ENCODE results near the gene SPACA7.

SPACA7 gene, protein sequence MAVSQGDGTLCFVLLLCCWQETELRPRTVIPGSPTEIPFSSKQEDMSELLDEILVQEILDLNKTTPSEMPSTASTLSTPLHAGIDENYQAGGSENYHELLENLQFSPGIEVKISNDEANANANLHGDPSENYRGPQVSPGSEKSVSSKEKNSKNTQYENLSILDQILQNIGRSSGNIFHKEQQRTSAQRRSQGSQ

DNA sequence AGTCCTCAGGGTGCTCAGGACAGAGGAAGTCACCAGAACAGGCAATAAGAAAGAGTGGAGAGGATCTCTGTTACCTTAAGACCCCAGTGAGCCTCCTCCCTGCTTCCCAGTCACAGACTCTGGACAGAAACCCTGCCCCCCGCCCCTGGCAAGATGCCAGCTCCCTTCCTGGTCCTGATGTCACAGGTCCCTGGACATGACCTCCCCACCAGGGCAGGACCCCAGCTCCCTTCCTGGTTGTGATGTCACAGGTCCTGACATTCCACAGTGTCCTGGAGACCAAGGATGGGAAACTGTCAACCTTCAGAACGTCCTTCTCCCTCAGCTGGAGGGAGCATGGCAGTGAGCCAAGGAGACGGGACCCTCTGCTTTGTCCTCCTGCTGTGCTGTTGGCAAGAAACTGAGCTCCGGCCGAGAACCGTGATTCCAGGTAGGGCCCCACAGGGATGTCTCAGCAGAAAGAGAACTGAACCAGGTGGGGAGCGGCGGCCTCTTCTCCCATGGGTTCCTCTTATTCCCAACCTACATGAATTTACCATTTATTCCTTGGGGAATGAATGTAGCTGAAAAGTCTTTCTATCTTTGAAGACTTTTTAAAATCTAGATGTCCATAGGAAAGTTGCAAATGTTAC lies at the start of gene SPACA7:
Gene SPACA7 (plus strand): TSS at position 306 of the 632 bp plus-strand sequence. CDS start 31 bp downstream, at position 337.
- DNase-seq = no peak

GRCh38 chr13:112326821-112327370 lies 49.3 kb upstream of the SPACA7 start:
- no peak for DNase-seq

GRCh38 chr13:112328936-112329335 lies 47.2 kb upstream of the SPACA7 start:
- no peak for DNase-seq

GRCh38 chr13:112329376-112329775 lies 46.8 kb upstream of the SPACA7 start:
- DNase-seq = no peak

DNA sequence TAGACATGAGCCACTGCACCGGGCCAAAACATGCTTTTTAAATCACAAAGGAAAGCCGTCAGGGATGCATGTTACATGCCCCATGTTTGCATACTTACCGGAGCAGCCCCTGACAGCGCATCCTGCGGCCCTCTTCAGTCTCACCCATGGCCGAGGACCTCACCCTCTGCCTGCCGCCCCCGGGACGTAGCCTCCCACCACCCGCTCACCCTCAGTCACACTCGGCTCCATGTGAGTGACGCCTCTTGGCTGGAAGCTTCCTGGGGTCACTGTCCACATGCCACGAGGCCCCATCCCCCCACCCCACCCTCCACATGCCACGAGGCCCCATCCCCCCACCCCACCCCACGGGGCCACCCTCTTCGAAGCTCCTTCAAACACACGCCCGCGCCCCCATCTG lies 46.1 kb upstream of the SPACA7 start:
- DNase-seq = no peak

GRCh38 chr13:112330479-112331381 lies 45.4 kb upstream of the SPACA7 start:
- DNase-seq = no peak

DNA sequence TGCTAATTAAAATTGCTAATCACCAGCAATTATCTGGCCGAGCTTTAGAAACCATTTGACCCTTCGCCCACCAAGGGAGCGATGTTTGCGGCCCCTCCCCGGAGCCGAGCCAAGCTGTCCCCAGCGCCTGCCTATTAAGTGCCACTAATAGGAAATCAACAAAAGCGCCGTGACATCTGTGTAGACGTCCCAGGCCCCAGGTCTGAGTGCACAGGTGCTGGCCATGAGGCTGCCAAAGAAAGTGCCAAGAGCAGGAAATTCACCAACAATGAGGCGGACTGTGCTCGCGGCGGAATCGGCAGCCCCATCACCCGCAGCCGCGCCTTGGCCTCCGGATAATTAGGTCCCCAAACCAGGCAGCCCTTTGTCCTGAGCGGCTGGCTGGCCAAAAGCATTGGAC lies 44.5 kb upstream of the SPACA7 start:
- no peak for DNase-seq

- no peak for DNase-seq
Observed at GRCh38 chr13:112332727-112333126, 43.4 kb upstream of the SPACA7 start.

DNA sequence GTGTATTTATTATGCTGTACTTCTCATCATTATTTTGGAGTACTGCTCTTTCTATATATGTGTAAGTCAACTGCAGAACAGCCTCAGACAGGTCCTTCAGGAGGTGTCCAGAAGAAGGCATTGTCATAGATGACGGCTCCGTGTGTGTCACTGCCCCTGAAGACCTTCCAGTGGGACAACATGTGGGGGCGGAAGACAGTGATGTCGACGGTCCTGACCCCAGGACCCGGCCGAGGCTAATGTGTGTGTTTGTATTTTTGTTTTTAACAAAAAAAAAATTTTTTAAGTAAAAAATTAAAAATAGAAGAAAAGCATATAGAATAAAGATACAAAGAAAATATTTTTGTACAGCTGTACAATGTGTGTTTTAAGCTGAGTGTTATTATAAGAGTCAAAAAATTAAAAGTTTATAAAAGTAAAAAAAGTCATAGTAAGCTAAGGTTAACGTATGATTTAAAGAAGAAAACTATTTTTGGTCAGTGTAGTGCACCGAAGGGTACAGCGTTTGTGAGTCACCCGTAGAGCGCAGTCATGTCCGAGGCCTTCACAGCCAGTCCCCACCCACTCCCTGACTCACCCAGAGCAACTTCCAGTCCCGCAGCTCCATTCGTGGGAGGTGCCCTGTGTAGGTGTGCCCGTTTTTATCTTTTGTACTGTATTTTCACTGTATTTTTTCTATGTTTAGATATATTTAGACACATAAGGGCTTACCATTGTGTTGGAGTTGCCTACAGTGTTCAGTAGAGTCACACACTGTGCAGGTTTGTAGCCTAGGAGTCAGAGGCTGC lies 42.2 kb upstream of the SPACA7 start:
- no peak for DNase-seq

DNA sequence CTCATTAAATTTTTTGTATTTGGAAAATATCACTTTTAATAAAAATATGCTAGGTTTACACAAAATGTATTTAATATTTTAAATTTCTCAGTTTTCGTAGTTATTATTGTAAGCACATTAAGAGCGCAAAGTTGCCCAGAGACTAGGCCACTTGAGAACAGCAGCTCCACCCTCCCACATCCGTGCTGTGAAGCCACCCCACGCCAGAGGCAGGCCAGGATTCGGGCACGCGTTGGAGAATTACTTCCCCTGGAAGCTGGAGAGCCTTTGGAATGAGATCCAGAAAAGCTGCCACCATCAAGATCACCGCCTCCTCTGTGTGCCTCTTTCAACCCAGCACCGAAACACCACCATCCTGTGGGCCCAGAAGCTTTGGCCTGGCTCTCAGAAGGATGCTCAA lies 41.0 kb upstream of the SPACA7 start:
- no peak for DNase-seq

DNA sequence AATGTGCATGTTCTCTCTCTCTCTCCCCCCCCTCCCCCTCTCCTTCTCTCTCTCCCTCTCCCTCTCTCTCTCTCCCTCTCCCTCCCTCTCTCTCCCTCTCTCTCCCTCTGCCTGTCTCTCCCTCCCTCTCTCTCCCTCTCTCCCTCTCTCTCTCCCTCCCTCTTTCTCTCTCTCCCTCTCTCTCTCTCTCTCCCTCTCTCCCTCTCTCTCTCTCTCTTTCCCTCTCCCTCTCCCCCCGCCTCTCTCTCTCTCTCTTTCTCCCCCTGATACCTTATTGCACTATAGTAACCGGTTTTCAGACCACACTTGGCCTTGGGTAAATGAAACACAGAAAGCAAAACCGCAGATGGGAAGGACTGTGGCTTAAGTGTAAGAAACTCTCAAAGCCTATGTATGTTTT lies 34.7 kb upstream of the SPACA7 start:
- no peak for DNase-seq

GRCh38 chr13:112341976-112342735 lies 34.0 kb upstream of the SPACA7 start:
- DNase-seq = no peak

DNA sequence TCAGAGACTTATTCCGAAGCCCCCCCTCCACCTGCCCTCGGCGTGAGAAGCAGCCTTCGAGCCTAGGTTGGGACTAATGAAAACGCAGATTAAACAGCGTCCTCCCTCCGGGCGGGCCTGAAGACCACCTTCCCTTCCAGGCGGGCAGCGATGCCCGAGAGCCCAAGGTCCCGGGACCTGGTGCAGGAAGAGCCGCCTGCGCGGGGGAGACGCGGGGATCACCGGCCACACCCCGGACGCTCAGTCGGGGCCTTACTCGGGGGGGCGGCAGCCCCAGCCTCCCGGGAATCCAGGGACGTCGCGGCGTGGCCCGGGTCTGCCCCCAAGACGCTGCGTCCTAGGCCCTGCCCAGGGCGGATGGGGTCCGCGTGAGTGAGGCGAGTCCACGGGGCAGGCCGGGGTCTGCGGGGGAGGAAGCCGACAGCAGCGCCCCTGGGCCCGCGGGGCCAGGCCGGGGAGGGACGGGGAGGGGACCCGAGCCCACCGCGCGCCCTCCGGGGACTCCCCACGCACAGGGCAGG lies 33.3 kb upstream of the SPACA7 start:
- no peak for DNase-seq

GRCh38 chr13:112343591-112343990 lies 32.6 kb upstream of the SPACA7 start:
- DNase-seq = no peak

GRCh38 chr13:112345826-112346172 lies 30.4 kb upstream of the SPACA7 start:
- DNase-seq = no peak

GRCh38 chr13:112346173-112346898 lies 29.8 kb upstream of the SPACA7 start:
- DNase-seq = no peak

DNA sequence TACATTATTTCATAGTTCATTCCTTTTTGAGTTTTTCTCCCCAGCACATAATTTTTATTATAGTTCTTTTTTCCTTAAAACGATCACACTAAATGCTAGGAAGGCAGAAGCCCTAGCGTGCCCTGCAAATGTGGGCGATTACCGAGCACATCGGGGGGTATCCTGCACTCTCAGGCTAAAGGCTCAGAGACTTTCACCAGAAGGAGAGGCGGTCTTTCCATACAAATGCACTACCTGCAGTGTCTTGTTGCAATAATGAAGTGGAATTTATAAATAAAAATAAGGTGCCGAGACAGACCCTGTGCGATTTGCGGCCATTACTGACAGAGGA lies 29.3 kb upstream of the SPACA7 start:
- no peak for DNase-seq

DNA sequence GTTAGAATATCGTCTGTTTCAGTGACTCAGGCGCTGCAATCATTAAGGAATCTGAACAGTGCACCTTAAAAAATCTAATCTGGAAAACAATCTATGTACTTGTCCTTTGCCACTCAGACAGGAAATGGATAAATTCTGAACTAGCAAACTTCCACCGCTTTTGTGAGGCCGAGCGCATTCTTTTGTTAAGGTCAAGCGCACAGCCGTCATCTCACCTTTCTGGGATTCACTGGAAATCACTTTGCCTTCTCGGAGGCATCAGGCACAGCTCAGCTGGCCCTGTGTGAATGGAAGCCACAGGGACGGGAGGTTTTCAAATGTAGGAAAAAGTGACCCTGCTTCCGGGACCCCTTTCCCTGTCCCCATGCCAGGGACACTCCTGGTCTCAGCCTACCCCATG lies 28.2 kb upstream of the SPACA7 start:
- no peak for DNase-seq

DNA sequence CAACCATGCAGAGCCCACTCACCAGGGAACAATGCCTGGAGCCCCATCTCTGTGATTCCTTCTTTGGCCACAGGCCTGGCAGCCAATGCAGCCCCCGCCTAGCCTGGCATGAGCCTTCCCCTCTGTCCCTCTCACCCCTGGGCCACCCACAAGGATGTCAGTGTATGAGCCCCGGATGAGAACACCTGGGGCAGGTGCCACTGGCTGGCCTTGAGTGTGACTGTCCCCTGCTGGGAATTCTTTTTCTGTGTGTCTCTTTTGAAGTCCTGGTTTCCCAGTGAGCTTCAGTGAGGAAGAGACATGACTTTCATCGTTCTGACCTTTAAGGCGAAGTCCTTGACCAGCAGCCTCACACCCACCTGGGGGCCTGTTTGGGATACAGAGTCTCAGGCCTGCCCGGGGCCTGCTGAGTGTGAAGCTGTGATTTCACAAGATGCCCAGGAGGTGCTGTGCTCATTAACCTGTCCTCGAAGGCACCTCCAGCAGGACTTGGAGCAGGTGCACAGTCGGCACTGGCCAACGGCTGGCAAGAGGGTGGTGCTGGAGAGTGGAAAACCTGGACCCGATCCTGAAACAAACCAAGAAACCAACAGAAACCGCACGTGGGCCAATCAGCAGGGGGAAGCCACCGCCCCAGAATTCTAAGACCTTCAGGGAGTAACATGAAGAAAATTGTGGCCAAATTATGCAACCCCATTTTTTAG lies 27.4 kb upstream of the SPACA7 start:
- DNase-seq = no peak

- DNase-seq = no peak
Observed at GRCh38 chr13:112349681-112350080, 26.5 kb upstream of the SPACA7 start.

- no peak for DNase-seq
Observed at GRCh38 chr13:112350300-112350699, 25.9 kb upstream of the SPACA7 start.

All from CD4-positive, alpha-beta T cell treated with Interleukin-10 for 1 hour (primary cell).